IMR-90 (cell line): ENCODE measurements around the gene R3HDM2. TPM values are rescaled to one million over a fixed set of nuclear protein-coding genes. Genes with fewer than 3 reads are reported as not detected.

ENCODE experiments used
- ATAC-seq: fragments of 200-7000 bp; cut with Tn5 transposase; 2 replicates; pipeline ENCODE4 v1.9.1; 2020; ENCODE audit warnings: low read depth, mild to moderate bottlenecking, moderate library complexity
- BruUV-seq: library from RNA; stranded (reverse); fragments of 400-500 nt; replicated peaks from 2 replicates; lab custom pipeline; 2021; lab: Mats Ljungman, UMichigan
- CTCF ChIA-PET: fragments of 300-600 bp; formaldehyde crosslinking; extraction: SDS; loops from one replicate; lab custom pipeline; 2021; ENCODE audit warnings: antibody characterized with exemption; lab: Yijun Ruan, JAX
- POLR2A ChIA-PET: fragments of 300-600 bp; sonication (Branson Sonifier 250); formaldehyde crosslinking; loops from one replicate; lab custom pipeline; 2022; ENCODE audit warnings: antibody characterized with exemption; ENCODE audit not compliant: unreplicated experiment; lab: Charles Lee
- DNase-seq: peaks from one replicate; pipeline ENCODE4 v3.0.0; 2013
- H2AFZ ChIP-seq: replicated peaks from 2 replicates; pipeline ENCODE3; 2013; ENCODE audit warnings: low read length, mild to moderate bottlenecking; ENCODE audit not compliant: poor library complexity
- H2AK5ac ChIP-seq: 2 replicates; pipeline ENCODE4 v1.6.1; 2013; ENCODE audit warnings: low read depth, low read length, inconsistent platforms
- H2AK9ac ChIP-seq: replicated peaks from 2 replicates; pipeline ENCODE3; 2013; ENCODE audit warnings: mild to moderate bottlenecking, low read depth, low read length, moderate library complexity; ENCODE audit not compliant: poor library complexity
- H2BK120ac ChIP-seq: 2 replicates; pipeline ENCODE4 v1.6.1; 2013; ENCODE audit warnings: low read depth, low read length, inconsistent platforms
- H2BK15ac ChIP-seq: 3 replicates; pipeline ENCODE4 v1.6.1; 2013; ENCODE audit warnings: low read depth, low read length, inconsistent platforms
- H2BK20ac ChIP-seq: 2 replicates; pipeline ENCODE4 v1.6.1; 2013; ENCODE audit warnings: low read depth, mild to moderate bottlenecking, inconsistent platforms, low read length, moderate library complexity
- H2BK5ac ChIP-seq: 2 replicates; pipeline ENCODE4 v1.6.1; 2013; ENCODE audit warnings: mild to moderate bottlenecking, low read depth, low read length, inconsistent platforms; ENCODE audit not compliant: poor library complexity, severe bottlenecking
- H3K14ac ChIP-seq: replicated peaks from 2 replicates; pipeline ENCODE4 v1.6.1; 2013; ENCODE audit warnings: low read depth, low read length, inconsistent platforms
- H3K18ac ChIP-seq: 2 replicates; pipeline ENCODE4 v1.6.1; 2013; ENCODE audit warnings: low read depth, low read length, control low read depth
- H3K23ac ChIP-seq: 2 replicates; pipeline ENCODE4 v1.6.1; 2013; ENCODE audit warnings: low read depth, low read length, inconsistent platforms
- H3K27ac ChIP-seq: 2 replicates; pipeline ENCODE4 v1.5.1; 2013; ENCODE audit warnings: mild to moderate bottlenecking, control low read depth, low read length; ENCODE audit not compliant: insufficient read depth
- H3K27me3 ChIP-seq: 2 replicates; pipeline ENCODE4 v1.6.1; 2013; ENCODE audit warnings: low read length; ENCODE audit not compliant: control insufficient read depth, insufficient read depth
- H3K36me3 ChIP-seq: 2 replicates; pipeline ENCODE4 v1.6.1; 2013; ENCODE audit warnings: low read length, mixed read lengths; ENCODE audit not compliant: control insufficient read depth, insufficient read depth
- H3K4ac ChIP-seq: 2 replicates; pipeline ENCODE4 v1.6.1; 2013; ENCODE audit warnings: low read depth, low read length, inconsistent platforms
- H3K4me1 ChIP-seq: 2 replicates; pipeline ENCODE4 v1.6.1; 2013; ENCODE audit warnings: low read length, mixed read lengths; ENCODE audit not compliant: control insufficient read depth, insufficient read depth
- H3K4me2 ChIP-seq: 2 replicates; pipeline ENCODE4 v1.6.1; 2013; ENCODE audit warnings: low read depth, mild to moderate bottlenecking, control low read depth, low read length, moderate library complexity
- H3K4me3 ChIP-seq: 2 replicates; pipeline ENCODE4 v1.5.1; 2013; ENCODE audit warnings: low read depth, mild to moderate bottlenecking, control low read depth, low read length, moderate library complexity; ENCODE audit not compliant: insufficient read depth
- H3K56ac ChIP-seq: 2 replicates; pipeline ENCODE4 v1.6.1; 2013; ENCODE audit warnings: low read length, inconsistent platforms; ENCODE audit not compliant: insufficient read depth; ENCODE audit errors: extremely low read depth
- H3K79me1 ChIP-seq, 2 experiments: 2 replicates each; pipeline ENCODE4 v1.6.1; 2013; ENCODE audit warnings: low read length in 2 of 2, inconsistent platforms in 1 of 2, low read depth in 1 of 2
- H3K9ac ChIP-seq: 2 replicates; pipeline ENCODE4 v1.6.1; 2013; ENCODE audit warnings: low read depth, low read length, control low read depth
- H3K9me1 ChIP-seq: 2 replicates; pipeline ENCODE4 v1.6.1; 2013; ENCODE audit warnings: low read length, inconsistent platforms; ENCODE audit not compliant: insufficient read depth
- H3K9me3 ChIP-seq: 2 replicates; pipeline ENCODE4 v1.6.1; 2013; ENCODE audit warnings: low read length; ENCODE audit not compliant: control insufficient read depth, insufficient read depth
- H4K20me1 ChIP-seq: 2 replicates; pipeline ENCODE4 v1.6.1; 2013; ENCODE audit warnings: low read length, inconsistent platforms; ENCODE audit not compliant: insufficient read depth
- H4K5ac ChIP-seq: 2 replicates; pipeline ENCODE4 v1.6.1; 2013; ENCODE audit warnings: mild to moderate bottlenecking, low read depth, low read length, control low read depth
- H4K8ac ChIP-seq, 2 experiments: 2 replicates each; pipeline ENCODE4 v1.6.1; 2013; ENCODE audit warnings: low read depth in 2 of 2, low read length in 2 of 2, control low read depth in 1 of 2, inconsistent platforms in 1 of 2
- H4K91ac ChIP-seq: 2 replicates; pipeline ENCODE4 v1.6.1; 2013; ENCODE audit warnings: low read depth, low read length, inconsistent platforms; ENCODE audit not compliant: insufficient read depth
- BHLHE40 ChIP-seq: fragments of 150-350 bp; IDR thresholded peaks from 2 replicates; pipeline ENCODE4 v1.6.1; 2016; ENCODE audit warnings: mild to moderate bottlenecking, low read depth, low read length
- CEBPB ChIP-seq: IDR thresholded peaks from 2 replicates; pipeline ENCODE4 v1.6.1; 2012; ENCODE audit warnings: low read depth, low read length, improper control_type of control experiment
- ELK1 ChIP-seq: fragments of 150-350 bp; IDR thresholded peaks from 2 replicates; pipeline ENCODE4 v1.6.1; 2016; ENCODE audit warnings: low read depth, mild to moderate bottlenecking, low read length, moderate library complexity, borderline replicate concordance
- MXI1 ChIP-seq: IDR thresholded peaks from 2 replicates; pipeline ENCODE4 v1.6.1; 2012; ENCODE audit warnings: low read depth, mild to moderate bottlenecking, low read length, moderate library complexity, borderline replicate concordance
- RFX5 ChIP-seq: IDR thresholded peaks from 2 replicates; pipeline ENCODE4 v1.8.0; 2012; ENCODE audit warnings: low read depth, mild to moderate bottlenecking, low read length, moderate library complexity
- WGBS, 2 experiments: methylation state at CpG; one replicate each; pipeline versions ENCODE4 v1.1.5 to v1.1.7; 2013; ENCODE audit warnings: missing lambda C conversion rate in 2 of 2; ENCODE audit not compliant: insufficient read length in 1 of 2; ENCODE audit errors: extremely low coverage in 2 of 2; 5-methylcytosine and 5-hydroxymethylcytosine counted together
- dilution Hi-C: fragments of 300-500 bp; cut with HindIII; formaldehyde crosslinking; loops from one replicate; pipeline ENCODE4 v1.14.3; 2018; ENCODE audit warnings: low sequenced_read_pairs; ENCODE audit not compliant: unreplicated experiment
- in situ Hi-C: fragments of 300-500 bp; cut with MboI; formaldehyde crosslinking; loops from 3 replicates; pipeline ENCODE4 v1.14.3; 2019; ENCODE audit warnings: low sequenced_read_pairs, inconsistent platforms, mixed read lengths
- intact Hi-C: fragments of 100-400 bp; cut with micrococcal nuclease; formaldehyde crosslinking; loops from 2 replicates; pipeline ENCODE4 v1.10.0; 2022
- polyA plus RNA-seq, 3 experiments: library from polyadenylated mRNA; depleted of rRNA; stranded (reverse); fragments of >200 nt; gene quantifications; 2 replicates each; pipeline ENCODE4 v1.2.3, GENCODE V29; 2012; ENCODE audit warnings: low replicate concordance in 1 of 3
- total RNA-seq: library from RNA; depleted of rRNA; stranded (reverse); fragments of >200 nt; gene quantifications from 2 replicates; pipeline ENCODE4 v1.2.3, GENCODE V29; 2012

R3HDM2 gene
- total and polyA plus RNA-seq, 2 of the 4 experiments (the other 2 are of a cell fraction): 7.5 to 28.4 TPM

- TF ChIP-seq RFX5: no peak
Measured at GRCh38 chr12:57476162-57476992, 45.5 kb upstream of the R3HDM2 start (continued).

DNA sequence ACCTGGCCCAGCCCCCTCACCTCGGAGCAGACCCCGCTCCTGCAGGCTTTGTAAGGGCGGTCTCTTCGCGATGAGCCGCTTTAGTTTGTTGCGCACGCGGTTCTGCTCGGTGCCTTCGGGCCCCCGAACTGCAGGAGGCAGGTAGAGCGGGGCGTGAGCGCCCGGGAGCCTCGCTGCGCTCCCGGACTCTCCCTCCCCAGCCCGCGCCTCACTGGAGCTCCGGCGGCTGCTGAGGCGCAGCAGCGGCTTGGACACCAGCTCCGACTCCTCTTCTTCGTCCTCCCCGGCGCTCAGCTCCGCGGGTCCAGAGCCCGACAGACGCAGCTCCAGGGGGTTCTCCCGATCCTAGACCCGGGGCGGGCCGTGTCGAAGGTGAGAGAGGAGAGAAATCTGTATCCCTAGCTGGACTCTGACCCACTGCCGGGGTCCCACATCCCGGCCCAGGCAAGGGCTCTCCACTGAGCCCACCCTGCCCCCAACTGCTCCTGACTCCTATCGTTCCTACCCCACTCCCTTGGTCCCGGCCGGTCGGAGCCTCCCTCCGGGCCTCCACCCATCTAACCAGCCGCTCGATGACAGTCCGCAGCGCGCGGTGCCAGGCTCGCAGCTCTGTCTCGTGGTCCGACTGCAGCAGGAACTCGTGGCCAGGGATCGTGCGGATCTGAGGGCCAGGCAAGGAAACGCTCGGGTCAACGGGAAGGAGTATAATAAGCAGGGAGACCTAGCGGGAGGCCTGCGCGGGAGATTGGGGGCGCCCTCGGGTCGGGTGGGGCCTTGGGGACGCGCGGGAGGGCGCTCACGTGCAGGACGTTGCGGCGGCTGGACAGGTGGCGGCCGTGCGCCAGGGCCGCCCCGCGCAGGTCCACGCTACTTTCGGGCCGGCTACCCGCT is 44.7 kb upstream of the R3HDM2 start:
- Histone ChIP-seq H3K9me1 (no peaks in the 10 kb centered on the region), H3K4me2 (peak overlapping the region; percentile 39; the same call in 1 of the 2 replicates), H3K23ac (no peak overlapping the region), H3K27ac (no peak overlapping the region), H3K4ac (no peak overlapping the region), H3K9me3 (no peaks in the 10 kb centered on the region; the same call in 1 of the 2 replicates), H2AK9ac (peak overlapping the region; percentile 73), H3K79me1 (no peaks in the 10 kb centered on the region), H4K91ac (no peak overlapping the region), H2AFZ (peak overlapping the region; percentile 77), H3K18ac (no peak overlapping the region), H3K27me3 (peaks cover 56% of the 10 kb centered on the region), H2AK5ac (no peak overlapping the region), H2BK20ac (no peak overlapping the region), H3K9ac (no peak overlapping the region), H3K4me3 (peak overlapping the region; percentile 3), H2BK15ac (no peak overlapping the region), H2BK5ac (no peak overlapping the region), H3K14ac (no peak overlapping the region), H4K8ac (no peak overlapping the region), H3K4me1 (0 out of 2 replicates have a peak, but pooled peaks cover 3% of the 10 kb centered on the region), H4K5ac (no peak overlapping the region), H3K36me3 (no peaks in the 10 kb centered on the region), H4K20me1 (no peaks in the 10 kb centered on the region), H3K56ac (no peak overlapping the region), H2BK120ac (no peak overlapping the region)
- ATAC-seq: peak; percentile 70
- intact Hi-C loops (no loop called here), dilution Hi-C loops (no loop called here), in situ Hi-C loops (no loop called here)
- DNase-seq: no peak
- BruUV-seq: no TSS peak
- ChIA-PET POLR2A (no interaction called here), CTCF (interaction anchor here (1.1 to 1.9 kb wide), 3 partner anchors 13 to 20 kb away, joined by 3 to 8 read pairs (median 4); partner anchors contain the start of genes GLI1 and INHBE)
- TF ChIP-seq MXI1 (peak; percentile 85; the same call in 1 of the 2 replicates), BHLHE40 (peak; percentile 65), CEBPB (no peak), ELK1 (no peak), RFX5 (no peak)
- WGBS, 2 experiments: 0% methylated on average over 15 of the region's 84 CpGs; no CpG with 5 or more reads in 1 of the 2 experiments
